Measurements from ENCODE around the gene POLR3B.
"Not testable (repeated sequence)": the region's sequence is repeated elsewhere in the genome, so short reads cannot be mapped to it uniquely, and the experiment has no call there.

The POLR3B gene

DNA sequence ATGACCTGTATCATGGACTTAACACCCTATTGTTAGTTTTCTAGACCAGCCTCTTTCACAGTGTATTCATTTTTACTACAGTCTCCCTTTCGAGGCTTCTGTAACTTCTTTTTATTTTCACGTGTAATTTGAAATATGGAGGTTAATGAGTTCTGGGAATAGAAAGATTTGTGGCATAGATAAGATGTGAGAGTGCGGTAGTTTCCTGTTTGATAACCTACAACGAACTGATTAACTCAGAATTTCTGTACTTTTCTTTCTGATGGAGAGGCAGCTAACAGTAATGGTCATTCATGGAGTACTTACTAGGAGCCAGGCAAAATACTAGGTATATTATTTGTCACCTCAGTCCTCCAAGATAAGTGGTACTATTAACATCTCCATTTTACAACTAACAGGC lies 21.2 kb downstream of the POLR3B start:
- no peak for DNase-seq (ENCODE audit: low read depth)
- TF ChIP-seq CTCF (IDR thresholded peaks at IDR 0.05; ENCODE audit: insufficient read depth, low read depth, low read length, missing control alignments), result no peak
- no peak overlapping the region for H3K4me3 ChIP-seq (ENCODE audit: low read length)

- no peak for TF ChIP-seq CTCF (IDR thresholded peaks at IDR 0.05; ENCODE audit: insufficient read depth, low read depth, low read length, missing control alignments)
- no peak overlapping the region for H3K4me3 ChIP-seq (ENCODE audit: low read length)
- DNase-seq (ENCODE audit: low read depth), result no peak
Observed at GRCh38 chr12:106380954-106381353, 23.4 kb downstream of the POLR3B start.

DNA sequence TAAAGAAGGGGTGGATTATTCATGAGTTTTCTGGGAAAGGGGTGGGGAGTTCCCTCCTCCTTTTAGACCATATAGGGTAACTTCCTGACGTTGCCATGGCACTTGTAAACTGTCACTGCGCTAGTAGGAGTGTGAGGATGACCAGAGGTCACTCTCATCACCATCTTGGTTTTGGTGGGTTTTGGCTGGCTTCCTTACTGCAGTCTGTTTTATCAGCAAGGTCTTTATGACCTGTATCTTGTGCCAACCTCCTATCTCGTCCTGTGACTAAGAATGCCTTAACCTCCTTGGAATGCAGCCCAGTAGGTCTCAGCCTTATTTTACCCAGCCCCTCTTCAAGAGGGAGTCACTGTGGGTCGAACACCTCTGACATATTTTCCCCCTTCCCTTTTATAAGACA lies 24.3 kb downstream of the POLR3B start:
- H3K4me3 ChIP-seq (ENCODE audit: low read length); DNase-seq (ENCODE audit: low read depth): not testable (repeated sequence)

DNA sequence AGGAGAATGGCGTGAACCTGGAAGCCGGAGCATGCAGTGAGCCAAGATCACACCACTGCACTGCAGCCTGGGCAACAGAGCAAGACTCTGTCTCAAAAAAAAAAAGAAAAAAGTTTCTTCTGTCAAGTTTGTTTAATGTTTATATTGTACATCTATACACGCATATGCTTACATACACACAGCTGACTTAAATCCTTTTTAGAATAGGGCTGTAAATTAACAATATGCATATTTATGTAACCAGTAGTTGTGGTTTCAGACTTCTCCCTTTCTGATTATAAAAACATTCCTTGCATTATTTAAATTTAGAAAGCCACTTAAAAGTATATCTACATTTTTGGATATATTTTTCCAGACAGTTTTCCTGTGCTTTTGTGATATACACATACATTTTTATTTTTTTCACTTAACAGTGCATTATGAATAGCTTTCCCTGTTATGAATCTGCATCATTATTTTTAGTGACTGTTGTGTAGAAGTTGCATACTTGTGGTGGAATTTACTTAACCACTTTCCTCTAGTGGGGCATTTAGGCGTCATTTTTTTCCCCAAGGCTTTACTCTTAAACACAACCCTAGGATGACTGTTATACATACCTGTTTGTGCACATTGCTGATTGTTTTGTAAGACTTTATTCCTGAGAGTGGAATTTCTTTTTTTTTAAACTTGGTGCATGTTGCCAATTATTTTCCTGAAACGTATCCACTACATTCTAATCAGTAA lies 29.4 kb downstream of the POLR3B start:
- no peak for TF ChIP-seq CTCF (IDR thresholded peaks at IDR 0.05; ENCODE audit: insufficient read depth, low read depth, low read length, missing control alignments)
- no peak overlapping the region for H3K4me3 ChIP-seq (ENCODE audit: low read length)
- peak; percentile 56 for DNase-seq (ENCODE audit: low read depth)

- no peak for DNase-seq (ENCODE audit: low read depth)
- H3K4me3 ChIP-seq (ENCODE audit: low read length), result no peak overlapping the region
- TF ChIP-seq CTCF (IDR thresholded peaks at IDR 0.05; ENCODE audit: insufficient read depth, low read depth, low read length, missing control alignments), result no peak
Observed at GRCh38 chr12:106387848-106388377, 30.4 kb downstream of the POLR3B start.

GRCh38 chr12:106389151-106389550 lies 31.6 kb downstream of the POLR3B start:
- no peak for DNase-seq (ENCODE audit: low read depth)
- no peak for TF ChIP-seq CTCF (IDR thresholded peaks at IDR 0.05; ENCODE audit: insufficient read depth, low read depth, low read length, missing control alignments)

DNA sequence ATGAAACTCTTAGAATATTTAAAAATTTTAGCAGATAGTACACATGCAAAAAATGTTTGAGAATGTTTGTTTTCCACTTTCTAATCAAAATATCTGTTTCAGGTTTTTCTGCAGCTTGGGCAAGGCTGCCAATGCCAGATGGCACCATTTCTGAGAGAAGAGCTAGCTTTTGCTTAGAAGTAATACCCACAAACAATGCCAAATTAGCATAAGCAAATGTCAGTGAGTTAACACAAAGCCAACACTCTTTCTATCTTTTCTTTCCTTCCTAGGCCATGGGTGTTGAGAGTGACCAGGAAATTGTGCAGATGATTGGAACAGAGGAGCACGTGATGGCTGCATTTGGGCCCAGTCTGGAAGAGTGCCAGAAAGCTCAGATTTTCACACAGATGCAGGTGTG lies 35.2 kb downstream of the POLR3B start:
- DNase-seq (ENCODE audit: low read depth), result no peak
- H3K4me3 ChIP-seq (ENCODE audit: low read length), result no peak overlapping the region
- no peak for TF ChIP-seq CTCF (IDR thresholded peaks at IDR 0.05; ENCODE audit: insufficient read depth, low read depth, low read length, missing control alignments)

More at GRCh38 chr12:106389151-106389550, 31.6 kb downstream of the POLR3B start:
- no peak overlapping the region for H3K4me3 ChIP-seq (ENCODE audit: low read length)

All from epithelial cell of esophagus (primary cell).